HL-60 (cell line): ENCODE results near the gene DNAH6.

Source experiments
- CTCF ChIP-seq: IDR thresholded peaks from one replicate; pipeline ENCODE4 v1.5.1; 2011; ENCODE audit warnings: low read length, control low read depth, inconsistent platforms; ENCODE audit not compliant: insufficient read depth
- GABPA ChIP-seq: IDR thresholded peaks from 2 replicates; pipeline ENCODE4 v1.6.1; 2012; ENCODE audit warnings: low read depth
- POLR2AphosphoS5 ChIP-seq: IDR thresholded peaks from 2 replicates; pipeline ENCODE4 v1.6.1; 2012; ENCODE audit warnings: low read depth
- REST ChIP-seq: IDR thresholded peaks from 2 replicates; pipeline ENCODE4 v1.6.1; 2012; ENCODE audit warnings: low read depth; ENCODE audit not compliant: insufficient replicate concordance
- SPI1 ChIP-seq: IDR thresholded peaks from 2 replicates; pipeline ENCODE4 v1.6.1; 2012; ENCODE audit warnings: low read depth, mild to moderate bottlenecking, borderline replicate concordance

DNA sequence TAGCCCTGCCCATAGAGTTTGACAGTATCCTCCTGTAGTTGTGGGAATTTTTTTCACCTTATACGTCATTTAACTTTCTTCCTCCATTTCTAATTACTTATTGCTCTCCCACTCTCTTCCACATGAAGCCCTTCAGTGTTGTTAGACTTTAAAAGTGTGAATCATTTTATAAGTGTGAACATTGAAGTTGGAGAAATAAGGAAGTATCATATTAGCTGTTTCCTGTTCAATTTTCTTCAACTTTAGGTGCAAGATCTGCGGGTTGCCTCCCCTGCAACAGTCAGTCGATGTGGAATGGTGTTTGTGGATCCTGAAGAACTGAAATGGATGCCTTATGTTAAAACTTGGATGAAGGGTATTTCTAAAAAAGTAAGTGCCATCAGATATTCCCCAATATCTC is 138.1 kb downstream of the DNAH6 start:
- no peak for TF ChIP-seq CTCF
- TF ChIP-seq REST: no peak
- no peak for TF ChIP-seq GABPA
- no peak for TF ChIP-seq SPI1
- TF ChIP-seq POLR2AphosphoS5: no peak
